GM18951 (cell line): Measurements from ENCODE around the gene PAFAH1B1.
A peak's percentile ranks its signal among the peaks of the same experiment; 100 is the strongest.

Experiments used
- POLR2A ChIP-seq: IDR thresholded peaks from 4 replicates; pipeline ENCODE4 v1.6.1; 2011; ENCODE audit warnings: mild to moderate bottlenecking; ENCODE audit not compliant: insufficient read length, insufficient read depth; ENCODE audit errors: extremely low read depth
- in situ Hi-C: fragments of 300-500 bp; cut with MboI; formaldehyde crosslinking; loops from one replicate; pipeline ENCODE4 v1.12.0; 2022; ENCODE audit warnings: low sequenced_read_pairs, mixed read lengths, inconsistent platforms; ENCODE audit not compliant: unreplicated experiment

Gene PAFAH1B1

DNA sequence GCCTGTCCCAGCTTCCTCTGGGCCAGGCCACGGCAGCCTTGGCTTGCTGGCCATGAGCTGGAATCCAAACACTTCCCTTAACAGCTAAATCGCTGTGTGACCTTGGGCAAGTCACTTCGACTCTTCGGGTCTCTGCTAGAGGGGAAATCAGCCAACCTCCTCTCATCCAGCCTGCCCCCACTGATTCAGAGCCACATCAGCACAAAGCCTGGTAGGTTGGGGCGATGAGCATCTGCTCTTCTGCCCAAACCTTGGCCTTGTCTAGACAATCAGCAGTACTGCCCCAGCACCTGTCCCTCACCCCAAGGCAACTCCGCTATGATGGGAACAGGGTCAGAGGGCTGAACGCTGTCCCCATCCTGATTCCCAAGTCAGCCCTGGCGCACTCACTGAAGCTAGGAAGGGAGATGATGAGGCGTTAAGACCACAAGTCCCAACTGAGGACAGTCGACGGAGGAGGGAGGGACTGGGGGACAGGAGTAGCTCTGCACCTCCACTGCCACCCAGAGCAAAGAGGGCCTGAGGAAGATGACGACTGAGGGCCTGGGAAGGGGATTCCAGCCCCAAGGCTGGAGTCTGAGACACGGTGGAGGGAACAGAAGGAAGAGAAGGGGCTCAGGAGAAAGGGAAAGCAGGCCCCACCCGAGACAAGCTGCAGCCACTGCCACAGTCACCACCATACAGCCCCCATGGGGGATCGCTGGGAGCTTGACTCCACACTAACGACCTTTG is 116.8 kb downstream of the PAFAH1B1 start:
- TF ChIP-seq POLR2A: no peak
- in situ Hi-C loops: no loop called here

DNA sequence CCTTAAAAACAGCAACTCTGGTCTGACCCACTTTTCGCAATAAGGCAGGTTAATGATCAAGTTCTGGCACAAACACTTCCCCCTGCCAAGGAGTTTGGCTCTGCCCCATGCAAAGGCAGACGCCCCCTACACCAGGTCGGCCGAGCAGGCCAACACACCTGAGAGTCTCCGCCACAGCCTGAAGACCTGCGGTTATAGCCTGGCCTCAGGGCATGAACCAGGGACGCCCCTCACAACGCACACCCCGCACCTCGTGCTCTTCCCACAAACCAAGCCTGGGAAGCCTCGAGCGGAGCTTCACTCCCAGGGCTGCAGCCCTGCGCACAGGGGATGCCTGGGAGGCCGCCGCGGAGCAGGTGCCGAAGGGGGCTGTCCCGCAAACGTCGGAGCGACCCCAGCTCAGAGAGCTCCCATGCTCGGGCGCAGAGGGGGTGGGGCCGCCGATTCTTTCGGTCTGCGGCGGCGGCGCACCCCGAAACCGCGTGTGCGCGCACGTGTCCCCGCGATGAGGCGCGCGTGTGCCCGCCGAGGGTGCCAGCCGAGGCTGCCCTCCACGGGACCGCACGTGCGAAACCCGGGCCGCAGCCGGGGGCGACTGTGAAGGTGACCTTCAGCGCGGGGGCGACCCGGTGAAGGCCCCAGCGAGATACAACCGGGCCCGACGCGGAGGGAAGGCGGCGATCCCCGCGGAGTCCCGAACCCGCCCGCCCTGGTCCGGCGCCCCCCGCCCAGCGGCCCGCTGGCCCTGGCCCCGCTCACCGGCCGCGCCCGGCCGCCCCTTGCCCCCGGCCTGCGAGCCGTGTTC is 117.6 kb downstream of the PAFAH1B1 start:
- no peak for TF ChIP-seq POLR2A
- in situ Hi-C loops: no loop called here

DNA sequence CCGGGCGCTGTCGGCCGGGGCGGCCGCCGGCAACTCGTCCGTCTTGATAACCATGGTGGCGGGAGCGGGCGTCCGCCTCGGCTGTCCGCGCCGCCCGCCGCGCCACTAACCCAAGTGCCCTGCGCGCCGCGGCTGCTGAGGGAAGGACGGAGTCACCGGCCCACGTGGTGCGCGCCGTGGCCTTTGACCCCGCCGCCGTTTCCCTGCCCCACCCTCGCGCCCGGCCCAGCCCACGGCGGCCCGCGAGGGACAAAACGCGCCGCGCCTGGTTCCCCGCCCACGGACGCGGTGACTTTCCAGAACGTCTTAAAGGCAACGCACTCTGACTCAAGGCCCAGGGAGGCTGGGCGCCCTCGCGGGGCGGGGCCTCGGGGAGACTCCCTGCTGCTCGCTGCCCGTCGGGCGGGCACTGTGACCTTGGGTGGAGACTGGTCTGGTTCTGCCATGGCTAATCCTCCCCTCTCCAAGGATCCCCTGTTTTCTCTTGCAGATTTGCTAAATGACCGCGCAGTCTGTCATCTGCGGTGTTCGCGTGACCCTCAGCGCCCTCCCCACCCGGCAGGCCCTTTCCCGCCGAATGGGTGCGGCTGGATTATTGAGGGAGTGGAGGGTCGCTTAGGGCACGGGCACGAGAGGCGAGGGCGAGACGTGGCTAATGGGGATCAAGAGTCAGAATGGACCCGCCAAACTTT is 118.3 kb downstream of the PAFAH1B1 start, which contains the start of gene CLUH:
Gene CLUH (minus strand): TSS at position 157 of the 692 bp plus-strand sequence. CDS start 103 bp downstream, at position 54.
- peak; percentile 82 for TF ChIP-seq POLR2A
- in situ Hi-C loops: no loop called here

DNA sequence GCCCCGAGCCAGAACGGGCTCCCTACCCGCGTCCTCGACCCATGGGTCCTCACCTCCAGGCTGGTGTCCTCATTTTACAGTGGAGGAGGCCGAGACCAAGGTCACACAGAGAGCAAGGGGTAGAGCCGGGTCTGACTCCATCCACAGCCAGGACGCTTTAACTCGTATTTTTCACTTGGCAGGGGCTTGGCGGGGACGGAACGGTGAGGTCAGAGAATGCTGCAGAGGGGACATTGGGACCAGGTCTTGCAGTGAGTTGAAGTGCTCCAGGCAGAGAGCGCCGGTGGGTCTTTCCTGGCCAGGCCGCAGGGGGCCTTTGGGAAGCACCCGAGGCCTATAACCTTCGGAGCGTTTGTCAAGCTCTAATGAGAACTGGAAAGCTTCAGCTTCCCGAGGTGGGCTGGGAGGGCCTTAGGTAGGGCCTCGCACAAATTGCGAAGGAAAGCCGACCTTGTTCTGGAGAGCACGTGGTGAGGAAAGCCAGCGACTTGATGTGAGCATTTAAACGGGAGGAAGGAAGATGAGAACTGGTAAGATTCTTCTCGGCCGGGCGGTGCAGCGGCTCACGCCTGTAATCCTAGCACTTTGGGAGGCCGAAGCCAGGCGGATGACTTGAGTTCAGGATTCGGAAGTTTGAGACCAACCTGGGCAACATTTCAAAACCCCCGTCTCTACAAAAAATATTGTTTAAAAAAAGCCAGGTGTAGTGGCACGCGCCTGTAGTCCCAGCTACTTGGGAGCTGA is 119.0 kb downstream of the PAFAH1B1 start:
- TF ChIP-seq POLR2A: no peak
- in situ Hi-C loops: no loop called here

DNA sequence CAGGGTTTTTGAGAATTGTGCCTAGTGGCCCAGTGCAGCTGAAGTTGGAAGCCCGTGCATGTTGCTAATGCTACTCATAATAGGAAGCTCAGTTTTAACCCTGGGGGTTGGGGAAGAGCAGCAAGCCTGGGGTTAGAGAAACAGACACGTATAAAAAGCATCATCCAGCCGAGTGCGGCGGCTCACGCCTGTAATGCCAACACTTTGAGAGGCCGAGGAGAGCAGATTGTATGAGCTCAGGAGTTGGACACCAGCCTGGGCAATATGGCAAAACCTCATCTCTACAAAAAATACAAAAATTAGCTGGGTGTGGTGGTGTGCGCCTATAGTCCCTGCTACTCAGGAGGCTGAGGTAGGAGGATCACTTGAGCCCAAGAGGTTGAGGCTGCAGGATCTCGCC is 120.4 kb downstream of the PAFAH1B1 start:
- no peak for TF ChIP-seq POLR2A
- in situ Hi-C loops: no loop called here

DNA sequence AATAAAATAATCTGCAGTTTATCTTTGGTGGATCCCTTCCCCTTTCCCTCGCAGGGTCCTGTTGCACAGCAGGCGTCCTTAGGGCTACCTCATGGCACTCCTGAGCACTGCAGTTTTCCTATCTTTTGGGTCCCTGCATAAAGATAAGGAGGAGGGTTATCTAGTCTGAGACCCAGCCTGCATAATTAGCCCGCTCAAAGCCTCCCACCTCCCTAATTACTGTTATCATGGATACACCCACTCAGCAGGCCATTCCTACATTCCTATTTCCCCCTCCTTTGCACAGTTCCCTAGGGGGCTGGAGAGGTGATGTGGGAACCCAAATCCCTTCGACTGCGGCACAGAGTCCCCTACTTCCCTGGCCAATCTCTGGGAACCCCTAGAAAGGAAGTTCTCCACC is 123.2 kb downstream of the PAFAH1B1 start:
- in situ Hi-C loops: no loop called here
- TF ChIP-seq POLR2A: no peak

DNA sequence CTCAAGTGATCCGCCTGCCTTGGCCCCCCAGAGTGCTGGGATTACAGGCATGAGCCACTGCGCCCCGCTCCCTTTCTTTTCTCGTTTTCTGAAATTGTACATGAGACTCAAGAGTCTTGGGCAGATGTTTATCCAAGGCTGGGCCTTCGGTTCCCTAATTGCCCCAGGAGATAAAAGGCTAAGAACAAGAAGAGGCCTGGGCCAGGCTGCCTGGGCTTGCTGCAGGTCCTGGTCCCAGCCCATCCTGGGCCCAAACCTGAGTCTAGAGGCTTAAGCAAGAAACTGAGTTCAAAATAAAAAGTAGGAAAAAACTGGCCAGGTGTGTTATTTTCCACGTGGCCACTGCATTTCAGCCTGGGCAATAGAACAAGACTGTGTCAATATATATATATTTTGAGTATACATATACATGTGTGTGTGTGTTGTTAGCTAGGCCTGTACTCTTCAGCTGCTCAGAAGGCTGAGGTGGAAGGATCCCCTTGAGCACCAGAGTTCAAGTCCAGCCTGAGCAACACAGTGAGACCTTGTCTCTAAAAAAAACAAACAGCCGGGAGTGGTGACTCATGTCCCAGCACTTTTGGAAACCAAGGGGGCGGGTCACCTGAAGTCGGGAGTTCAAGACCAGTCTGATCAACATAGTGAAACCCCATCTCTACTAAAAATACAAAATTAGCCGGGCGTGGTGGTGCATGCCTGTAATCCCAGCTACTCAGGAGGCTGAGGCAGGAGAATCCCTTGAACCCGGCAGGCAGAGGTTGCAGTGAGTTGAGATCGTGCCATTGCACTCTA is 124.9 kb downstream of the PAFAH1B1 start:
- in situ Hi-C loops: no loop called here
- no peak for TF ChIP-seq POLR2A

GRCh38 chr17:2719861-2720260 is 126.4 kb downstream of the PAFAH1B1 start:
- TF ChIP-seq POLR2A: no peak
- in situ Hi-C loops: no loop called here

- TF ChIP-seq POLR2A: no peak
- in situ Hi-C loops: no loop called here
Observed at GRCh38 chr17:2721603-2722002, 128.1 kb downstream of the PAFAH1B1 start.

GRCh38 chr17:2722611-2723010 is 129.2 kb downstream of the PAFAH1B1 start:
- in situ Hi-C loops: no loop called here
- TF ChIP-seq POLR2A: no peak

GRCh38 chr17:2723505-2723996 is 130.1 kb downstream of the PAFAH1B1 start:
- in situ Hi-C loops: no loop called here
- TF ChIP-seq POLR2A: no peak
